HepG2 (cell line): ENCODE results near the gene INHBB. TPM values are rescaled to one million over a fixed set of nuclear protein-coding genes. Genes with fewer than 3 reads are reported as not detected.

Source experiments
- ATAC-seq: fragments of 200-7000 bp; cut with Tn5 transposase; 3 replicates; pipeline ENCODE4 v1.9.1; 2020; ENCODE audit warnings: mild to moderate bottlenecking, moderate library complexity
- BruUV-seq: library from RNA; stranded (reverse); fragments of 400-500 nt; replicated peaks from 2 replicates; lab custom pipeline; 2021; lab: Mats Ljungman, UMichigan
- CTCF ChIA-PET: fragments of 300-600 bp; formaldehyde crosslinking; extraction: SDS; loops from one replicate; lab custom pipeline; 2021; ENCODE audit warnings: low total read pairs, inconsistent platforms, low intra/inter-chr PET ratio; lab: Yijun Ruan, JAX
- POLR2A ChIA-PET: fragments of 350-600 bp; sonication (Branson Sonifier 250); formaldehyde crosslinking; loops from one replicate; lab custom pipeline; 2020; ENCODE audit warnings: antibody characterized with exemption, inconsistent platforms; lab: Yijun Ruan, JAX
- DNase-seq: peaks from one replicate; pipeline ENCODE4 v3.0.0-alpha.2; 2015; ENCODE audit warnings: low spot score
- FAIRE-seq: peaks from 3 replicates; lab custom pipeline; 2011; peaks lifted over from hg19 to GRCh38; lab: Jason Lieb, UNC
- H2AFZ ChIP-seq: one replicate; pipeline ENCODE4 v1.6.1; 2011; ENCODE audit warnings: low read length, inconsistent platforms
- H3K27ac ChIP-seq: fragments of 300-600 bp; 3 replicates; pipeline ENCODE4 v1.8.0; 2011; ENCODE audit warnings: mixed run types, mild to moderate bottlenecking, mixed read lengths, low read length, inconsistent platforms; ENCODE audit not compliant: insufficient read depth; ENCODE audit errors: extremely low read length
- H3K27me3 ChIP-seq, 2 experiments: fragments of 200-600 bp in 1 of 2; 2 replicates in 1 of 2; 3 replicates in 1 of 2; pipeline versions ENCODE4 v1.6.0 to v1.8.0; 2011; ENCODE audit warnings: low read length in 2 of 2, mild to moderate bottlenecking in 2 of 2, moderate library complexity in 2 of 2, inconsistent platforms in 1 of 2; ENCODE audit not compliant: insufficient read depth in 2 of 2, control insufficient read depth in 1 of 2
- H3K36me3 ChIP-seq, 2 experiments: fragments of 200-600 bp in 1 of 2; replicated peaks in 1 of 2; 2 replicates in 1 of 2; 3 replicates in 1 of 2; pipeline versions ENCODE4 v1.5.1 to v1.8.0; 2011; ENCODE audit warnings: low read length in 2 of 2, inconsistent platforms in 1 of 2; ENCODE audit not compliant: insufficient read depth in 2 of 2, control insufficient read depth in 1 of 2
- H3K4me1 ChIP-seq: 2 replicates; pipeline ENCODE4 v1.5.1; 2012; ENCODE audit warnings: low read length, inconsistent platforms; ENCODE audit not compliant: insufficient read depth
- H3K4me2 ChIP-seq: 2 replicates; pipeline ENCODE4 v1.6.0; 2011; ENCODE audit warnings: low read depth, low read length, inconsistent platforms
- H3K4me3 ChIP-seq, 3 experiments: fragments of 200-600 bp in 1 of 3; sonication (generic), shearing (Covaris generic) in 1 of 3; replicated peaks in 1 of 3; 2 replicates each; pipeline ENCODE4 v1.5.1; 2011 to 2016; ENCODE audit warnings: low read length in 3 of 3, inconsistent platforms in 2 of 3, low read depth in 2 of 3, mild to moderate bottlenecking in 2 of 3, control low read depth in 1 of 3, mixed read lengths in 1 of 3; ENCODE audit not compliant: insufficient read depth in 1 of 3
- H3K79me2 ChIP-seq: one replicate; pipeline ENCODE4 v1.6.1; 2011; ENCODE audit warnings: low read length, inconsistent platforms; ENCODE audit not compliant: insufficient read depth
- H3K9ac ChIP-seq: 2 replicates; pipeline ENCODE4 v1.6.0; 2011; ENCODE audit warnings: mild to moderate bottlenecking, low read depth, low read length, inconsistent platforms; ENCODE audit not compliant: insufficient read depth
- H3K9me3 ChIP-seq: 2 replicates; pipeline ENCODE4 v1.5.1; 2012; ENCODE audit warnings: mild to moderate bottlenecking, low read length
- H4K20me1 ChIP-seq: 2 replicates; pipeline ENCODE4 v1.6.0; 2011; ENCODE audit warnings: inconsistent platforms, mild to moderate bottlenecking, low read length, moderate library complexity; ENCODE audit not compliant: insufficient read depth
- ATM ChIP-seq: fragments of 450-650 bp; IDR thresholded peaks from 2 replicates; pipeline ENCODE4 v1.7.1; 2017; ENCODE audit warnings: mild to moderate bottlenecking, borderline replicate concordance
- KLF12 ChIP-seq: sonication (generic); formaldehyde crosslinking; IDR thresholded peaks from 2 replicates; pipeline ENCODE4 v1.4.0; 2020; ENCODE audit warnings: missing genetic modification reagents, borderline replicate concordance
- RARG ChIP-seq: sonication (generic); formaldehyde crosslinking; IDR thresholded peaks from 2 replicates; pipeline ENCODE4 v1.4.0; 2020; ENCODE audit warnings: low read depth, mild to moderate bottlenecking, missing genetic modification reagents
- RXRB ChIP-seq: IDR thresholded peaks from 2 replicates; pipeline ENCODE4 v1.6.1; 2016; ENCODE audit warnings: borderline replicate concordance, missing genetic modification reagents, missing compliant biosample characterization
- ZNF660 ChIP-seq: sonication (generic); formaldehyde crosslinking; IDR thresholded peaks from 2 replicates; pipeline ENCODE4 v1.5.1; 2020; ENCODE audit warnings: mild to moderate bottlenecking, low read depth, missing genetic modification reagents, borderline replicate concordance
- ZNF709 ChIP-seq: sonication (generic); formaldehyde crosslinking; IDR thresholded peaks from 2 replicates; pipeline ENCODE4 v1.5.0; 2020; ENCODE audit warnings: mild to moderate bottlenecking, missing genetic modification reagents
- WGBS: methylation state at CpG from one replicate; pipeline ENCODE4 v1.1.6; 2017; ENCODE audit warnings: low lambda C conversion rate; 5-methylcytosine and 5-hydroxymethylcytosine counted together
- in situ Hi-C: cut with HindIII; loops from 2 replicates; pipeline ENCODE4 v1.10.0; 2017; ENCODE audit warnings: low pct_unique_long_range_greater_than_20kb; ENCODE audit not compliant: extremely low pct_ligation_motif_present
- intact Hi-C: fragments of 100-400 bp; cut with micrococcal nuclease; formaldehyde crosslinking; loops from one replicate; pipeline ENCODE4 v1.10.0; 2022; ENCODE audit not compliant: unreplicated experiment
- polyA plus RNA-seq, 8 experiments: library from polyadenylated mRNA; depleted of rRNA in 3 of 8; stranded (reverse) in 7 of 8; unstranded in 1 of 8; fragments of >200 nt; fragmentation: Illumina TruSeq in 4 of 8; extraction: Trizol in 4 of 8; gene quantifications; 2 replicates each; pipeline versions ENCODE4 v1.2.1 to v1.2.3, GENCODE V29; 2011 to 2016; ENCODE audit warnings: low read depth in 4 of 8, missing spikeins in 1 of 8, mixed read lengths in 1 of 8; ENCODE audit not compliant: insufficient read depth in 1 of 8
- total RNA-seq, 5 experiments: library from RNA; depleted of rRNA; stranded (reverse); fragments of >200 nt; fragmentation: Illumina TruSeq; extraction: Trizol; gene quantifications; 2 replicates each; pipeline ENCODE4 v1.2.3, GENCODE V29; 2016; ENCODE audit warnings: low read depth in 1 of 5
- TF ChIP-seq, protein P1 (sequence below): sonication (generic); formaldehyde crosslinking; IDR thresholded peaks from 2 replicates; pipeline ENCODE4 v1.5.0; 2020; ENCODE audit warnings: mild to moderate bottlenecking, missing genetic modification reagents
- TF ChIP-seq, protein P2 (sequence below), 2 experiments: fragments of 450-650 bp in 1 of 2; sonication (generic) in 1 of 2; formaldehyde crosslinking; IDR thresholded peaks; 2 replicates each; pipeline versions ENCODE4 v1.5.0 to v1.8.0; 2020 to 2022; ENCODE audit warnings: mild to moderate bottlenecking in 1 of 2, missing genetic modification reagents in 1 of 2
- TF ChIP-seq, protein P3 (sequence below): IDR thresholded peaks from 2 replicates; pipeline ENCODE4 v1.6.1; 2018; ENCODE audit warnings: missing genetic modification reagents
- TF ChIP-seq, protein P4 (sequence below): sonication (generic); formaldehyde crosslinking; IDR thresholded peaks from 2 replicates; pipeline ENCODE4 v1.5.0; 2020; ENCODE audit warnings: mild to moderate bottlenecking, missing genetic modification reagents, borderline replicate concordance

The INHBB gene
- total and polyA plus RNA-seq, 2 of the 13 experiments (the other 11 are each of a cell fraction or from before 2014, with no cell fraction given) = 0.20 to 1.7 TPM

DNA sequence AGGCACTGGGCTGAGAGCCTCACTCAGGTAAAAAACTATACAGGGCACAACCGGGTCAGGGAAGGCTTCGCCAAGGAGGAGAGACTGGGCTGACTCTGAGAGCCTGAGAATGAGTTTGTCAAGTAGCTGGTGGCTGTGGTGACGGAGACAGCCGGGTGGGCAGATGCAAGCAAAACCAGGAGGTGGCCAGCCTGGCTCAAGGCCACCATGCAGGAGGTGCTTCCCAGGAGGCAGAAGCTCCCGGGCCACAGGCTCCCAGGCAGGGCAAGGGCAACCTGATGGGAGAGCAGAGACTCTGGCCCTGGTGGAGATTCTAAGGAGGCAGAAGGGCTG is 2.9 kb upstream of the INHBB start:
- ATAC-seq (peak; percentile 48), DNase-seq (no peak), FAIRE-seq (no peak)
- Histone ChIP-seq H3K27me3 (peaks cover 25 to 90% of the 10 kb centered on the region in 2 experiments; a peak in 4 of 5 replicates), H3K9ac (no peak overlapping the region), H3K27ac (no peak overlapping the region), H3K4me3 (0 out of 6 replicates have a peak overlapping the region, but pooled peaks of 1 of the 3 experiments have one; percentile 36), H2AFZ (no peak overlapping the region), H3K4me2 (peak overlapping the region; percentile 9; the same call in 1 of the 2 replicates), H3K4me1 (peaks cover 29% of the 10 kb centered on the region), H3K79me2 (no peaks in the 10 kb centered on the region), H3K9me3 (no peaks in the 10 kb centered on the region), H4K20me1 (peaks cover 5% of the 10 kb centered on the region; the same call in 1 of the 2 replicates), H3K36me3 (no peaks in the 10 kb centered on the region)
- in situ Hi-C loops = loop anchor here (5.0 to 10.0 kb wide), 4 partner anchors 94 to 334 kb away; no protein-coding TSS in a partner anchor
- 0% methylated on average over 4 of the region's 5 CpGs for WGBS
- CTCF ChIA-PET = interaction anchor here (0.9 to 2.7 kb wide), 10 partner anchors 94 to 337 kb away, joined by 3 to 39 read pairs (median 6); no protein-coding TSS in a partner anchor
- no TSS peak for BruUV-seq
- POLR2A ChIA-PET = interaction anchor here (0.9 to 2.4 kb wide), 5 partner anchors 94 to 222 kb away, joined by 3 to 17 read pairs (median 5); no protein-coding TSS in a partner anchor
- intact Hi-C loops = loop anchor here (1.0 to 5.0 kb wide), 5 partner anchors 94 to 337 kb away; no protein-coding TSS in a partner anchor
- peak; percentile 34; the same call in 1 of the 2 replicates for TF ChIP-seq ZNF709 (CRISPR knock-in tag)
- TF ChIP-seq, protein P1, sequence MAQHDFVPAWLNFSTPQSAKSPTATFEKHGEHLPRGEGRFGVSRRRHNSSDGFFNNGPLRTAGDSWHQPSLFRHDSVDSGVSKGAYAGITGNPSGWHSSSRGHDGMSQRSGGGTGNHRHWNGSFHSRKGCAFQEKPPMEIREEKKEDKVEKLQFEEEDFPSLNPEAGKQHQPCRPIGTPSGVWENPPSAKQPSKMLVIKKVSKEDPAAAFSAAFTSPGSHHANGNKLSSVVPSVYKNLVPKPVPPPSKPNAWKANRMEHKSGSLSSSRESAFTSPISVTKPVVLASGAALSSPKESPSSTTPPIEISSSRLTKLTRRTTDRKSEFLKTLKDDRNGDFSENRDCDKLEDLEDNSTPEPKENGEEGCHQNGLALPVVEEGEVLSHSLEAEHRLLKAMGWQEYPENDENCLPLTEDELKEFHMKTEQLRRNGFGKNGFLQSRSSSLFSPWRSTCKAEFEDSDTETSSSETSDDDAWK = no peak
- no peak for TF ChIP-seq KLF12
- TF ChIP-seq, protein P2, sequence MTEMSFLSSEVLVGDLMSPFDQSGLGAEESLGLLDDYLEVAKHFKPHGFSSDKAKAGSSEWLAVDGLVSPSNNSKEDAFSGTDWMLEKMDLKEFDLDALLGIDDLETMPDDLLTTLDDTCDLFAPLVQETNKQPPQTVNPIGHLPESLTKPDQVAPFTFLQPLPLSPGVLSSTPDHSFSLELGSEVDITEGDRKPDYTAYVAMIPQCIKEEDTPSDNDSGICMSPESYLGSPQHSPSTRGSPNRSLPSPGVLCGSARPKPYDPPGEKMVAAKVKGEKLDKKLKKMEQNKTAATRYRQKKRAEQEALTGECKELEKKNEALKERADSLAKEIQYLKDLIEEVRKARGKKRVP (CRISPR knock-in tag; IDR thresholded peaks at IDR 0.05) = no peak
- TF ChIP-seq RXRB = no peak
- no peak for TF ChIP-seq ZNF660 (CRISPR knock-in tag)
- TF ChIP-seq RARG (CRISPR knock-in tag) = no peak
- TF ChIP-seq, protein P3, sequence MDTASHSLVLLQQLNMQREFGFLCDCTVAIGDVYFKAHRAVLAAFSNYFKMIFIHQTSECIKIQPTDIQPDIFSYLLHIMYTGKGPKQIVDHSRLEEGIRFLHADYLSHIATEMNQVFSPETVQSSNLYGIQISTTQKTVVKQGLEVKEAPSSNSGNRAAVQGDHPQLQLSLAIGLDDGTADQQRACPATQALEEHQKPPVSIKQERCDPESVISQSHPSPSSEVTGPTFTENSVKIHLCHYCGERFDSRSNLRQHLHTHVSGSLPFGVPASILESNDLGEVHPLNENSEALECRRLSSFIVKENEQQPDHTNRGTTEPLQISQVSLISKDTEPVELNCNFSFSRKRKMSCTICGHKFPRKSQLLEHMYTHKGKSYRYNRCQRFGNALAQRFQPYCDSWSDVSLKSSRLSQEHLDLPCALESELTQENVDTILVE (CRISPR knock-in tag) = no peak
- TF ChIP-seq, protein P4, sequence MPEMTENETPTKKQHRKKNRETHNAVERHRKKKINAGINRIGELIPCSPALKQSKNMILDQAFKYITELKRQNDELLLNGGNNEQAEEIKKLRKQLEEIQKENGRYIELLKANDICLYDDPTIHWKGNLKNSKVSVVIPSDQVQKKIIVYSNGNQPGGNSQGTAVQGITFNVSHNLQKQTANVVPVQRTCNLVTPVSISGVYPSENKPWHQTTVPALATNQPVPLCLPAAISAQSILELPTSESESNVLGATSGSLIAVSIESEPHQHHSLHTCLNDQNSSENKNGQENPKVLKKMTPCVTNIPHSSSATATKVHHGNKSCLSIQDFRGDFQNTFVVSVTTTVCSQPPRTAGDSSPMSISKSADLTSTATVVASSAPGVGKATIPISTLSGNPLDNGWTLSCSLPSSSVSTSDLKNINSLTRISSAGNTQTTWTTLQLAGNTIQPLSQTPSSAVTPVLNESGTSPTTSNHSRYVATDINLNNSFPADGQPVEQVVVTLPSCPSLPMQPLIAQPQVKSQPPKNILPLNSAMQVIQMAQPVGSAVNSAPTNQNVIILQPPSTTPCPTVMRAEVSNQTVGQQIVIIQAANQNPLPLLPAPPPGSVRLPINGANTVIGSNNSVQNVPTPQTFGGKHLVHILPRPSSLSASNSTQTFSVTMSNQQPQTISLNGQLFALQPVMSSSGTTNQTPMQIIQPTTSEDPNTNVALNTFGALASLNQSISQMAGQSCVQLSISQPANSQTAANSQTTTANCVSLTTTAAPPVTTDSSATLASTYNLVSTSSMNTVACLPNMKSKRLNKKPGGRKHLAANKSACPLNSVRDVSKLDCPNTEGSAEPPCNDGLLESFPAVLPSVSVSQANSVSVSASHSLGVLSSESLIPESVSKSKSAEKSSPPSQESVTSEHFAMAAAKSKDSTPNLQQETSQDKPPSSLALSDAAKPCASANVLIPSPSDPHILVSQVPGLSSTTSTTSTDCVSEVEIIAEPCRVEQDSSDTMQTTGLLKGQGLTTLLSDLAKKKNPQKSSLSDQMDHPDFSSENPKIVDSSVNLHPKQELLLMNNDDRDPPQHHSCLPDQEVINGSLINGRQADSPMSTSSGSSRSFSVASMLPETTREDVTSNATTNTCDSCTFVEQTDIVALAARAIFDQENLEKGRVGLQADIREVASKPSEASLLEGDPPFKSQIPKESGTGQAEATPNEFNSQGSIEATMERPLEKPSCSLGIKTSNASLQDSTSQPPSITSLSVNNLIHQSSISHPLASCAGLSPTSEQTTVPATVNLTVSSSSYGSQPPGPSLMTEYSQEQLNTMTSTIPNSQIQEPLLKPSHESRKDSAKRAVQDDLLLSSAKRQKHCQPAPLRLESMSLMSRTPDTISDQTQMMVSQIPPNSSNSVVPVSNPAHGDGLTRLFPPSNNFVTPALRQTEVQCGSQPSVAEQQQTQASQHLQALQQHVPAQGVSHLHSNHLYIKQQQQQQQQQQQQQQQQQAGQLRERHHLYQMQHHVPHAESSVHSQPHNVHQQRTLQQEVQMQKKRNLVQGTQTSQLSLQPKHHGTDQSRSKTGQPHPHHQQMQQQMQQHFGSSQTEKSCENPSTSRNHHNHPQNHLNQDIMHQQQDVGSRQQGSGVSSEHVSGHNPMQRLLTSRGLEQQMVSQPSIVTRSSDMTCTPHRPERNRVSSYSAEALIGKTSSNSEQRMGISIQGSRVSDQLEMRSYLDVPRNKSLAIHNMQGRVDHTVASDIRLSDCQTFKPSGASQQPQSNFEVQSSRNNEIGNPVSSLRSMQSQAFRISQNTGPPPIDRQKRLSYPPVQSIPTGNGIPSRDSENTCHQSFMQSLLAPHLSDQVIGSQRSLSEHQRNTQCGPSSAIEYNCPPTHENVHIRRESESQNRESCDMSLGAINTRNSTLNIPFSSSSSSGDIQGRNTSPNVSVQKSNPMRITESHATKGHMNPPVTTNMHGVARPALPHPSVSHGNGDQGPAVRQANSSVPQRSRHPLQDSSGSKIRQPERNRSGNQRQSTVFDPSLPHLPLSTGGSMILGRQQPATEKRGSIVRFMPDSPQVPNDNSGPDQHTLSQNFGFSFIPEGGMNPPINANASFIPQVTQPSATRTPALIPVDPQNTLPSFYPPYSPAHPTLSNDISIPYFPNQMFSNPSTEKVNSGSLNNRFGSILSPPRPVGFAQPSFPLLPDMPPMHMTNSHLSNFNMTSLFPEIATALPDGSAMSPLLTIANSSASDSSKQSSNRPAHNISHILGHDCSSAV (CRISPR knock-in tag) = no peak
- no peak for TF ChIP-seq ATM
